IMR-90 (cell line): ENCODE data around the gene ABCC4. TPM values are rescaled to one million over a fixed set of nuclear protein-coding genes. Genes with fewer than 3 reads are reported as not detected.

Experiments used
- ATAC-seq: fragments of 200-7000 bp; cut with Tn5 transposase; 2 replicates; pipeline ENCODE4 v1.9.1; 2020; ENCODE audit warnings: low read depth, mild to moderate bottlenecking, moderate library complexity
- BruUV-seq: library from RNA; stranded (reverse); fragments of 400-500 nt; replicated peaks from 2 replicates; lab custom pipeline; 2021; lab: Mats Ljungman, UMichigan
- CTCF ChIA-PET: fragments of 300-600 bp; formaldehyde crosslinking; extraction: SDS; loops from one replicate; lab custom pipeline; 2021; ENCODE audit warnings: antibody characterized with exemption; lab: Yijun Ruan, JAX
- POLR2A ChIA-PET: fragments of 300-600 bp; sonication (Branson Sonifier 250); formaldehyde crosslinking; loops from one replicate; lab custom pipeline; 2022; ENCODE audit warnings: antibody characterized with exemption; ENCODE audit not compliant: unreplicated experiment; lab: Charles Lee
- DNase-seq: peaks from one replicate; pipeline ENCODE4 v3.0.0; 2013
- H2AFZ ChIP-seq: replicated peaks from 2 replicates; pipeline ENCODE3; 2013; ENCODE audit warnings: low read length, mild to moderate bottlenecking; ENCODE audit not compliant: poor library complexity
- H2AK5ac ChIP-seq: 2 replicates; pipeline ENCODE4 v1.6.1; 2013; ENCODE audit warnings: low read depth, low read length, inconsistent platforms
- H2AK9ac ChIP-seq: replicated peaks from 2 replicates; pipeline ENCODE3; 2013; ENCODE audit warnings: mild to moderate bottlenecking, low read depth, low read length, moderate library complexity; ENCODE audit not compliant: poor library complexity
- H2BK120ac ChIP-seq: 2 replicates; pipeline ENCODE4 v1.6.1; 2013; ENCODE audit warnings: low read depth, low read length, inconsistent platforms
- H2BK15ac ChIP-seq: 3 replicates; pipeline ENCODE4 v1.6.1; 2013; ENCODE audit warnings: low read depth, low read length, inconsistent platforms
- H2BK20ac ChIP-seq: 2 replicates; pipeline ENCODE4 v1.6.1; 2013; ENCODE audit warnings: low read depth, mild to moderate bottlenecking, inconsistent platforms, low read length, moderate library complexity
- H2BK5ac ChIP-seq: 2 replicates; pipeline ENCODE4 v1.6.1; 2013; ENCODE audit warnings: mild to moderate bottlenecking, low read depth, low read length, inconsistent platforms; ENCODE audit not compliant: poor library complexity, severe bottlenecking
- H3K14ac ChIP-seq: replicated peaks from 2 replicates; pipeline ENCODE4 v1.6.1; 2013; ENCODE audit warnings: low read depth, low read length, inconsistent platforms
- H3K18ac ChIP-seq: 2 replicates; pipeline ENCODE4 v1.6.1; 2013; ENCODE audit warnings: low read depth, low read length, control low read depth
- H3K23ac ChIP-seq: 2 replicates; pipeline ENCODE4 v1.6.1; 2013; ENCODE audit warnings: low read depth, low read length, inconsistent platforms
- H3K27ac ChIP-seq: 2 replicates; pipeline ENCODE4 v1.5.1; 2013; ENCODE audit warnings: mild to moderate bottlenecking, control low read depth, low read length; ENCODE audit not compliant: insufficient read depth
- H3K27me3 ChIP-seq: 2 replicates; pipeline ENCODE4 v1.6.1; 2013; ENCODE audit warnings: low read length; ENCODE audit not compliant: control insufficient read depth, insufficient read depth
- H3K36me3 ChIP-seq: 2 replicates; pipeline ENCODE4 v1.6.1; 2013; ENCODE audit warnings: low read length, mixed read lengths; ENCODE audit not compliant: control insufficient read depth, insufficient read depth
- H3K4ac ChIP-seq: 2 replicates; pipeline ENCODE4 v1.6.1; 2013; ENCODE audit warnings: low read depth, low read length, inconsistent platforms
- H3K4me1 ChIP-seq: 2 replicates; pipeline ENCODE4 v1.6.1; 2013; ENCODE audit warnings: low read length, mixed read lengths; ENCODE audit not compliant: control insufficient read depth, insufficient read depth
- H3K4me2 ChIP-seq: 2 replicates; pipeline ENCODE4 v1.6.1; 2013; ENCODE audit warnings: low read depth, mild to moderate bottlenecking, control low read depth, low read length, moderate library complexity
- H3K4me3 ChIP-seq: 2 replicates; pipeline ENCODE4 v1.5.1; 2013; ENCODE audit warnings: low read depth, mild to moderate bottlenecking, control low read depth, low read length, moderate library complexity; ENCODE audit not compliant: insufficient read depth
- H3K56ac ChIP-seq: 2 replicates; pipeline ENCODE4 v1.6.1; 2013; ENCODE audit warnings: low read length, inconsistent platforms; ENCODE audit not compliant: insufficient read depth; ENCODE audit errors: extremely low read depth
- H3K79me1 ChIP-seq, 2 experiments: 2 replicates each; pipeline ENCODE4 v1.6.1; 2013; ENCODE audit warnings: low read length in 2 of 2, inconsistent platforms in 1 of 2, low read depth in 1 of 2
- H3K9ac ChIP-seq: 2 replicates; pipeline ENCODE4 v1.6.1; 2013; ENCODE audit warnings: low read depth, low read length, control low read depth
- H3K9me1 ChIP-seq: 2 replicates; pipeline ENCODE4 v1.6.1; 2013; ENCODE audit warnings: low read length, inconsistent platforms; ENCODE audit not compliant: insufficient read depth
- H3K9me3 ChIP-seq: 2 replicates; pipeline ENCODE4 v1.6.1; 2013; ENCODE audit warnings: low read length; ENCODE audit not compliant: control insufficient read depth, insufficient read depth
- H4K20me1 ChIP-seq: 2 replicates; pipeline ENCODE4 v1.6.1; 2013; ENCODE audit warnings: low read length, inconsistent platforms; ENCODE audit not compliant: insufficient read depth
- H4K5ac ChIP-seq: 2 replicates; pipeline ENCODE4 v1.6.1; 2013; ENCODE audit warnings: mild to moderate bottlenecking, low read depth, low read length, control low read depth
- H4K8ac ChIP-seq, 2 experiments: 2 replicates each; pipeline ENCODE4 v1.6.1; 2013; ENCODE audit warnings: low read depth in 2 of 2, low read length in 2 of 2, control low read depth in 1 of 2, inconsistent platforms in 1 of 2
- H4K91ac ChIP-seq: 2 replicates; pipeline ENCODE4 v1.6.1; 2013; ENCODE audit warnings: low read depth, low read length, inconsistent platforms; ENCODE audit not compliant: insufficient read depth
- CEBPB ChIP-seq: IDR thresholded peaks from 2 replicates; pipeline ENCODE4 v1.6.1; 2012; ENCODE audit warnings: low read depth, low read length, improper control_type of control experiment
- WGBS, 2 experiments: methylation state at CpG; one replicate each; pipeline versions ENCODE4 v1.1.5 to v1.1.7; 2013; ENCODE audit warnings: missing lambda C conversion rate in 2 of 2; ENCODE audit not compliant: insufficient read length in 1 of 2; ENCODE audit errors: extremely low coverage in 2 of 2; 5-methylcytosine and 5-hydroxymethylcytosine counted together
- dilution Hi-C: fragments of 300-500 bp; cut with HindIII; formaldehyde crosslinking; loops from one replicate; pipeline ENCODE4 v1.14.3; 2018; ENCODE audit warnings: low sequenced_read_pairs; ENCODE audit not compliant: unreplicated experiment
- in situ Hi-C: fragments of 300-500 bp; cut with MboI; formaldehyde crosslinking; loops from 3 replicates; pipeline ENCODE4 v1.14.3; 2019; ENCODE audit warnings: low sequenced_read_pairs, inconsistent platforms, mixed read lengths
- intact Hi-C: fragments of 100-400 bp; cut with micrococcal nuclease; formaldehyde crosslinking; loops from 2 replicates; pipeline ENCODE4 v1.10.0; 2022
- polyA plus RNA-seq, 3 experiments: library from polyadenylated mRNA; depleted of rRNA; stranded (reverse); fragments of >200 nt; gene quantifications; 2 replicates each; pipeline ENCODE4 v1.2.3, GENCODE V29; 2012; ENCODE audit warnings: low replicate concordance in 1 of 3
- total RNA-seq: library from RNA; depleted of rRNA; stranded (reverse); fragments of >200 nt; gene quantifications from 2 replicates; pipeline ENCODE4 v1.2.3, GENCODE V29; 2012

ABCC4 gene
- total and polyA plus RNA-seq, 2 of the 4 experiments (the other 2 are of a cell fraction) = 16.6 to 41.4 TPM

- Histone ChIP-seq H4K5ac (no peak overlapping the region), H2AK9ac (no peak overlapping the region), H2AK5ac (no peak overlapping the region), H3K27me3 (no peaks in the 10 kb centered on the region), H4K8ac (no peak overlapping the region), H3K9me3 (no peaks in the 10 kb centered on the region), H2AFZ (no peak overlapping the region), H4K91ac (no peak overlapping the region), H3K36me3 (peaks cover 53% of the 10 kb centered on the region), H3K4ac (no peak overlapping the region), H2BK5ac (no peak overlapping the region), H3K4me2 (no peak overlapping the region), H3K27ac (no peak overlapping the region), H3K79me1 (peaks cover 16 to 65% of the 10 kb centered on the region in 2 experiments), H3K9ac (no peak overlapping the region), H3K14ac (no peak overlapping the region), H2BK120ac (no peak overlapping the region), H3K4me1 (peaks cover 4% of the 10 kb centered on the region), H3K56ac (no peak overlapping the region), H2BK15ac (no peak overlapping the region), H3K9me1 (peaks cover 27% of the 10 kb centered on the region), H3K23ac (no peak overlapping the region), H3K18ac (no peak overlapping the region), H4K20me1 (peaks cover 22% of the 10 kb centered on the region; the same call in 1 of the 2 replicates), H2BK20ac (no peak overlapping the region), H3K4me3 (no peak overlapping the region)
- WGBS, 2 experiments = 100% methylated on average over 1 of the region's 5 CpGs; no CpG with 5 or more reads in 1 of the 2 experiments
- CTCF ChIA-PET = no interaction called here
- peak; percentile 36 for DNase-seq
- intact Hi-C loops (no loop called here), dilution Hi-C loops (no loop called here), in situ Hi-C loops (no loop called here)
- POLR2A ChIA-PET = no interaction called here
- no TSS peak for BruUV-seq
- TF ChIP-seq CEBPB = no peak
- ATAC-seq = no peak
Measured at GRCh38 chr13:95176611-95177259, 124.5 kb downstream of the ABCC4 start.
